DOHH2 (cell line): ENCODE results near the gene GIMAP7.

ENCODE experiments used
- H3F3A ChIP-seq: fragments of 200-600 bp; sonication (generic), shearing (Covaris generic); 2 replicates; pipeline ENCODE4 v1.6.0; 2016; ENCODE audit warnings: antibody characterized with exemption, mild to moderate bottlenecking; ENCODE audit not compliant: control insufficient read depth, insufficient read depth
- H3K27ac ChIP-seq: fragments of 200-600 bp; sonication (generic); 2 replicates; pipeline ENCODE4 v1.5.1; 2014; ENCODE audit warnings: low read depth, mild to moderate bottlenecking, low read length, moderate library complexity
- H3K27me3 ChIP-seq: fragments of 200-600 bp; sonication (generic); 2 replicates; pipeline ENCODE4 v1.6.1; 2014; ENCODE audit warnings: mild to moderate bottlenecking, low read length, mixed read lengths; ENCODE audit not compliant: control insufficient read depth
- H3K36me3 ChIP-seq: fragments of 200-600 bp; sonication (generic); 2 replicates; pipeline ENCODE4 v1.6.1; 2014; ENCODE audit warnings: mild to moderate bottlenecking, low read length, moderate library complexity, mixed read lengths; ENCODE audit not compliant: control insufficient read depth
- H3K4me1 ChIP-seq: fragments of 200-600 bp; sonication (generic); 2 replicates; pipeline ENCODE4 v1.6.1; 2014; ENCODE audit warnings: mild to moderate bottlenecking, low read length, mixed read lengths; ENCODE audit not compliant: control insufficient read depth
- H3K4me2 ChIP-seq: fragments of 200-600 bp; sonication (generic); 2 replicates; pipeline ENCODE4 v1.6.0; 2014; ENCODE audit warnings: mild to moderate bottlenecking, low read length, moderate library complexity
- H3K4me3 ChIP-seq: fragments of 200-600 bp; sonication (generic); 2 replicates; pipeline ENCODE4 v1.5.1; 2014; ENCODE audit warnings: mild to moderate bottlenecking, low read length, mixed read lengths
- H3K79me2 ChIP-seq: fragments of 200-600 bp; sonication (generic); 2 replicates; pipeline ENCODE4 v1.6.1; 2014; ENCODE audit warnings: mild to moderate bottlenecking, low read length, mixed read lengths; ENCODE audit not compliant: control insufficient read depth
- H3K9me2 ChIP-seq: fragments of 200-600 bp; sonication (generic); replicated peaks from 2 replicates; pipeline ENCODE4 v1.6.1; 2014; ENCODE audit warnings: mild to moderate bottlenecking, low read length, mixed read lengths; ENCODE audit not compliant: control insufficient read depth
- H3K9me3 ChIP-seq: fragments of 200-600 bp; sonication (generic); 2 replicates; pipeline ENCODE4 v1.6.1; 2014; ENCODE audit warnings: antibody characterized with exemption, low read length, mixed read lengths; ENCODE audit not compliant: control insufficient read depth, insufficient read depth
- H4K20me1 ChIP-seq: fragments of 200-600 bp; sonication (generic); 2 replicates; pipeline ENCODE4 v1.6.0; 2014; ENCODE audit warnings: low read depth, mild to moderate bottlenecking, antibody characterized with exemption, low read length, moderate library complexity; ENCODE audit not compliant: control insufficient read depth, insufficient read depth
- EZH2phosphoT487 ChIP-seq: fragments of 200-600 bp; sonication (generic); IDR thresholded peaks from 2 replicates; pipeline ENCODE4 v1.6.1; 2017; ENCODE audit warnings: borderline replicate concordance, mild to moderate bottlenecking, antibody characterized with exemption, low read length, moderate library complexity, mixed read lengths
- TF ChIP-seq, protein P1 (sequence below): fragments of 200-600 bp; sonication (generic); IDR thresholded peaks from one replicate; pipeline ENCODE4 v1.5.1; 2014; ENCODE audit warnings: antibody characterized with exemption, mild to moderate bottlenecking, low read depth, low read length; ENCODE audit not compliant: poor library complexity, severe bottlenecking

Gene GIMAP7

DNA sequence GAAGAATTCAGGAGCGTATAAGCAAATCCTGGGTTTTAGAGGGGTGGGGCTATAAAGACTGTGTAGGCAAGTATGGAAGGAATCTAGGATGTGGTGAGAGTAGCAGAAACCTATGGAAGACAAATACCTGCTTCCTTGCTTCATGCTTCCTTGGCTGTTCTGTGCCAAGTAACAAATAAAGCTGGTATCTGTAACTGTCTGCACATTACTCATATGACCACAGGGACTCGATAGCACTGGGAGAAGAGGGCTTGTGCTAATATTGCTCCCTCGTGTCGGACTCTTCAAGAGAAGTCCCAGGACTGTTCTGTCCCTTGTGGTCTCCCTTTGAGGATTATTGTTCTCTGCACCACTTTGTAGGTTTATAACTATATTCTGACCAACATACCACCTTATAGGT, 11.5 kb upstream of the GIMAP7 start:
- no peak overlapping the region for H3K27ac ChIP-seq
- H3F3A ChIP-seq: no peaks in the 10 kb centered on the region
- no peaks in the 10 kb centered on the region for H3K36me3 ChIP-seq
- no peak overlapping the region for H3K4me3 ChIP-seq
- TF ChIP-seq, protein P1, sequence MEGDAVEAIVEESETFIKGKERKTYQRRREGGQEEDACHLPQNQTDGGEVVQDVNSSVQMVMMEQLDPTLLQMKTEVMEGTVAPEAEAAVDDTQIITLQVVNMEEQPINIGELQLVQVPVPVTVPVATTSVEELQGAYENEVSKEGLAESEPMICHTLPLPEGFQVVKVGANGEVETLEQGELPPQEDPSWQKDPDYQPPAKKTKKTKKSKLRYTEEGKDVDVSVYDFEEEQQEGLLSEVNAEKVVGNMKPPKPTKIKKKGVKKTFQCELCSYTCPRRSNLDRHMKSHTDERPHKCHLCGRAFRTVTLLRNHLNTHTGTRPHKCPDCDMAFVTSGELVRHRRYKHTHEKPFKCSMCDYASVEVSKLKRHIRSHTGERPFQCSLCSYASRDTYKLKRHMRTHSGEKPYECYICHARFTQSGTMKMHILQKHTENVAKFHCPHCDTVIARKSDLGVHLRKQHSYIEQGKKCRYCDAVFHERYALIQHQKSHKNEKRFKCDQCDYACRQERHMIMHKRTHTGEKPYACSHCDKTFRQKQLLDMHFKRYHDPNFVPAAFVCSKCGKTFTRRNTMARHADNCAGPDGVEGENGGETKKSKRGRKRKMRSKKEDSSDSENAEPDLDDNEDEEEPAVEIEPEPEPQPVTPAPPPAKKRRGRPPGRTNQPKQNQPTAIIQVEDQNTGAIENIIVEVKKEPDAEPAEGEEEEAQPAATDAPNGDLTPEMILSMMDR: no peak
- no peak for TF ChIP-seq EZH2phosphoT487
- no peak overlapping the region for H3K4me2 ChIP-seq
- H4K20me1 ChIP-seq: no peaks in the 10 kb centered on the region
- H3K9me3 ChIP-seq: no peaks in the 10 kb centered on the region
- no peaks in the 10 kb centered on the region for H3K79me2 ChIP-seq
- no peaks in the 10 kb centered on the region for H3K9me2 ChIP-seq
- no peaks in the 10 kb centered on the region for H3K4me1 ChIP-seq
- H3K27me3 ChIP-seq: no peaks in the 10 kb centered on the region

DNA sequence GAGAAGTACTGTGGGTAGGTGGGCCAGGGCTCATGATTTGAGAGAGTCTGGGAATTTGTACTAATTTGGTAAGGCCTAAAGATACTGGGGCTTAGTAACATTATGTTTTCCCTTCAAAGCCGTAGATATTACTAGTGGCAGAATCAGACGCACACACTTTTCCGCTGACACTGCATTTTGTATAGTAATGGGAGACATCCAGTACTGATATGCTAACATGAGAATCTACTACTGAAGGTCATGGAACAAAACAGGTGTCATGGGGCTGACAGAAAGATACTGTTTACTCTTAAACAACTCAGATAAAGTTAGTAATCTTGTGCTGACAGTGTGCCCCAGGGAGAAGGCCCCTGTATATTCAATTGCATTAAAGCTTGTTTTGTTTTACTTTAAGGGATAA, 11.1 kb upstream of the GIMAP7 start:
- no peaks in the 10 kb centered on the region for H4K20me1 ChIP-seq
- no peaks in the 10 kb centered on the region for H3K79me2 ChIP-seq
- no peaks in the 10 kb centered on the region for H3F3A ChIP-seq
- H3K9me2 ChIP-seq: no peaks in the 10 kb centered on the region
- no peaks in the 10 kb centered on the region for H3K27me3 ChIP-seq
- TF ChIP-seq, protein P1: no peak
- TF ChIP-seq EZH2phosphoT487: no peak
- H3K4me1 ChIP-seq: no peaks in the 10 kb centered on the region
- no peak overlapping the region for H3K27ac ChIP-seq
- no peak overlapping the region for H3K4me3 ChIP-seq
- no peaks in the 10 kb centered on the region for H3K9me3 ChIP-seq
- no peak overlapping the region for H3K4me2 ChIP-seq
- H3K36me3 ChIP-seq: no peaks in the 10 kb centered on the region

DNA sequence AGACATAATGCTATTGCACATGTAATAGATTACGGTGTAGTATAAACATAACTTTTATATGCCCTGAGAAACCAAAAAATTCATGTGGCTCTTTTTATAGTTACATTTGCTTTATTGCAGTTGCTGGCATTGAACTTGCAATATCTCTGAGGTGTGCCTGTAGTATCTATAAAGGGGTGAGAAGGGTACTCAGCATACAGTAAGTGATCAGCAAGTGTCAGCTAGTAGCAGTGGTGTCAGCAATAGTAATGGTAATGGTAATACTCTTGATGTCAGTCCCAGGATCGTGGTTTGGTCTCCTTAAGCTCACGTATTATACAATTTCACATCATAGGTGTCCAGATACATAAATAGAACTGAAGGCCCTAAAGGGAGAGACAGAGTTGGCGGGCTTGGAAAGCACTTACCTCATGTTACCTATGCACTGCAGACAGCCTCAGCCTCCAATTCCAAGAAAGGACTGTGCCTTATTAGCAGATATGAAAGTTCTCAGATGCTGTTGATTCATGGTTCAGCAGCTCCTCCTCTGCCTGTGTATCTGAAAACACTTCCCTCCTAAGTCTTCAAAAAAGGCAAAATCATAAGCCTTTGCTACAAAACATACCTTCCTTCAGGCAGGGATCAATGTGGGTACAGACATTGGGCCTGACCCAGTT, 6.6 kb upstream of the GIMAP7 start:
- no peaks in the 10 kb centered on the region for H3K4me1 ChIP-seq
- TF ChIP-seq EZH2phosphoT487: no peak
- TF ChIP-seq, protein P1: no peak
- H3K27ac ChIP-seq: no peak overlapping the region
- no peaks in the 10 kb centered on the region for H3K27me3 ChIP-seq
- H3K36me3 ChIP-seq: no peaks in the 10 kb centered on the region
- H4K20me1 ChIP-seq: no peaks in the 10 kb centered on the region
- H3F3A ChIP-seq: no peaks in the 10 kb centered on the region
- no peaks in the 10 kb centered on the region for H3K9me3 ChIP-seq
- no peak overlapping the region for H3K4me3 ChIP-seq
- H3K9me2 ChIP-seq: no peaks in the 10 kb centered on the region
- H3K79me2 ChIP-seq: no peaks in the 10 kb centered on the region
- no peak overlapping the region for H3K4me2 ChIP-seq
